Activated CD4-positive, alpha-beta T cell treated with anti-CD3 and anti-CD28 coated beads for 24 hours (primary cell): ENCODE measurements around the gene GRK5.
A peak's percentile ranks its signal among the peaks of the same experiment; 100 is the strongest.

ENCODE experiments used
- DNase-seq, 2 donors: peaks; one replicate each; pipeline ENCODE4 v3.0.0-alpha.2; 2020; ENCODE audit warnings: low read depth in 2 of 2

The GRK5 gene

GRCh38 chr10:119442758-119443060, 235.3 kb downstream of the GRK5 start:
- no peak for DNase-seq

- no peak for DNase-seq
Observed at GRCh38 chr10:119443441-119443840, 236.1 kb downstream of the GRK5 start.

GRCh38 chr10:119443970-119444660, 236.7 kb downstream of the GRK5 start:
- DNase-seq: no peak

- DNase-seq: no peak
Observed at GRCh38 chr10:119444866-119445265, 237.5 kb downstream of the GRK5 start.

GRCh38 chr10:119445311-119445934, 238.1 kb downstream of the GRK5 start:
- DNase-seq: peak; percentile 83 to 87

GRCh38 chr10:119445935-119446317, 238.6 kb downstream of the GRK5 start:
- DNase-seq: no peak

- no peak for DNase-seq
Observed at GRCh38 chr10:119446441-119447277, 239.3 kb downstream of the GRK5 start.

- DNase-seq: no peak
Observed at GRCh38 chr10:119447421-119447820, 240.1 kb downstream of the GRK5 start.

GRCh38 chr10:119447823-119448546, 240.6 kb downstream of the GRK5 start:
- DNase-seq: no peak

- DNase-seq: no peak
Observed at GRCh38 chr10:119448628-119449584, 241.5 kb downstream of the GRK5 start.

GRCh38 chr10:119449760-119450461, 242.5 kb downstream of the GRK5 start:
- no peak for DNase-seq

- DNase-seq: no peak
Observed at GRCh38 chr10:119450606-119451299, 243.4 kb downstream of the GRK5 start.

GRCh38 chr10:119451300-119451896, 244.0 kb downstream of the GRK5 start:
- DNase-seq: no peak

- no peak for DNase-seq
Observed at GRCh38 chr10:119452396-119452795, 245.0 kb downstream of the GRK5 start.

- no peak for DNase-seq
Observed at GRCh38 chr10:119453313-119453712, 245.9 kb downstream of the GRK5 start.

GRCh38 chr10:119454316-119454715, 246.9 kb downstream of the GRK5 start:
- DNase-seq: no peak

- no peak for DNase-seq
Observed at GRCh38 chr10:119454990-119455389, 247.6 kb downstream of the GRK5 start.

- DNase-seq: no peak
Observed at GRCh38 chr10:119455609-119456434, 248.5 kb downstream of the GRK5 start.

GRCh38 chr10:119456435-119456810, 249.1 kb downstream of the GRK5 start:
- DNase-seq: no peak
